Uterus (tissue), 4 donors: ENCODE measurements around the gene SCN1B. TPM values are rescaled to one million over a fixed set of nuclear protein-coding genes. Genes with fewer than 3 reads are reported as not detected.

Source experiments
- DNase-seq, 2 donors: peaks; one replicate each; pipeline ENCODE4 v3.0.0-alpha.2; 2019 to 2020
- H3K27ac ChIP-seq, 2 donors: fragments of 200-600 bp; sonication (generic); 1 replicate in 1 of 2; 2 replicates in 1 of 2; pipeline ENCODE4 v1.5.1; 2016 to 2018
- H3K27me3 ChIP-seq, 2 donors: fragments of 200-600 bp; sonication (generic); one replicate each; pipeline ENCODE4 v1.5.1; 2018 to 2019; ENCODE audit warnings: control low read depth in 1 of 2
- H3K36me3 ChIP-seq, 2 donors: fragments of 200-600 bp; sonication (generic); one replicate each; pipeline ENCODE4 v1.5.1; 2019; ENCODE audit warnings: control low read depth in 1 of 2
- H3K4me1 ChIP-seq, 2 donors: fragments of 200-600 bp; sonication (generic); one replicate each; pipeline ENCODE4 v1.5.1; 2018 to 2019; ENCODE audit warnings: control low read depth in 1 of 2
- H3K4me3 ChIP-seq, 2 donors: fragments of 200-600 bp; sonication (generic); 1 replicate in 1 of 2; 2 replicates in 1 of 2; pipeline ENCODE4 v1.5.1; 2018 to 2019; ENCODE audit warnings: mild to moderate bottlenecking in 1 of 2
- H3K9me3 ChIP-seq, 2 donors: fragments of 200-600 bp; sonication (generic); one replicate each; pipeline ENCODE4 v1.5.1; 2019; ENCODE audit warnings: control low read depth in 1 of 2
- POLR2A ChIP-seq, 2 donors: fragments of 450-650 bp; IDR thresholded peaks; one replicate each; pipeline ENCODE4 v1.6.1; 2016; ENCODE audit warnings: antibody characterized with exemption in 2 of 2, mild to moderate bottlenecking in 1 of 2, moderate library complexity in 1 of 2
- intact Hi-C: fragments of 100-400 bp; cut with DNase I; formaldehyde crosslinking; loops from one replicate; pipeline ENCODE4 v1.15.1; 2023; ENCODE audit warnings: low total_unique reads
- total RNA-seq, 4 donors: library from RNA; depleted of rRNA in 3 of 4; stranded (reverse); fragments of >200 nt in 3 of 4; gene quantifications; one replicate each; pipeline versions ENCODE4 v1.1.0 to v1.2.4, GENCODE V29; 2014 to 2023
- TF ChIP-seq, protein P1 (sequence below), 4 experiments: fragments of 200-600 bp in 2 of 4; fragments of 450-650 bp in 2 of 4; sonication (generic) in 2 of 4; IDR thresholded peaks; one replicate each; pipeline ENCODE4 v1.5.1; 2016 to 2019; ENCODE audit warnings: antibody characterized with exemption in 4 of 4, mild to moderate bottlenecking in 2 of 4, moderate library complexity in 1 of 4
- donor health status: DM: yes; HTN: yes; CAD: no.

Gene SCN1B
- total RNA-seq, 4 donors from 2014 or later: 0.26 to 15.2 (median 0.78) TPM

GRCh38 chr19:35015270-35015953 is 14.9 kb upstream of the SCN1B start:
- no peak for TF ChIP-seq POLR2A (IDR thresholded peaks at IDR 0.05)
- TF ChIP-seq, protein P1, sequence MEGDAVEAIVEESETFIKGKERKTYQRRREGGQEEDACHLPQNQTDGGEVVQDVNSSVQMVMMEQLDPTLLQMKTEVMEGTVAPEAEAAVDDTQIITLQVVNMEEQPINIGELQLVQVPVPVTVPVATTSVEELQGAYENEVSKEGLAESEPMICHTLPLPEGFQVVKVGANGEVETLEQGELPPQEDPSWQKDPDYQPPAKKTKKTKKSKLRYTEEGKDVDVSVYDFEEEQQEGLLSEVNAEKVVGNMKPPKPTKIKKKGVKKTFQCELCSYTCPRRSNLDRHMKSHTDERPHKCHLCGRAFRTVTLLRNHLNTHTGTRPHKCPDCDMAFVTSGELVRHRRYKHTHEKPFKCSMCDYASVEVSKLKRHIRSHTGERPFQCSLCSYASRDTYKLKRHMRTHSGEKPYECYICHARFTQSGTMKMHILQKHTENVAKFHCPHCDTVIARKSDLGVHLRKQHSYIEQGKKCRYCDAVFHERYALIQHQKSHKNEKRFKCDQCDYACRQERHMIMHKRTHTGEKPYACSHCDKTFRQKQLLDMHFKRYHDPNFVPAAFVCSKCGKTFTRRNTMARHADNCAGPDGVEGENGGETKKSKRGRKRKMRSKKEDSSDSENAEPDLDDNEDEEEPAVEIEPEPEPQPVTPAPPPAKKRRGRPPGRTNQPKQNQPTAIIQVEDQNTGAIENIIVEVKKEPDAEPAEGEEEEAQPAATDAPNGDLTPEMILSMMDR (IDR thresholded peaks at IDR 0.05): no peak
- no peaks in the 10 kb centered on the region for H3K27me3 ChIP-seq
- H3K36me3 ChIP-seq: no peaks in the 10 kb centered on the region
- H3K27ac ChIP-seq: no peak overlapping the region
- intact Hi-C loops: no loop called here
- peaks cover 0 to 8% of the 10 kb centered on the region in 2 donors for H3K4me1 ChIP-seq
- H3K9me3 ChIP-seq: no peaks in the 10 kb centered on the region
- DNase-seq: peak in 1 of 2 donors; percentile 71
- no peak overlapping the region for H3K4me3 ChIP-seq

DNA sequence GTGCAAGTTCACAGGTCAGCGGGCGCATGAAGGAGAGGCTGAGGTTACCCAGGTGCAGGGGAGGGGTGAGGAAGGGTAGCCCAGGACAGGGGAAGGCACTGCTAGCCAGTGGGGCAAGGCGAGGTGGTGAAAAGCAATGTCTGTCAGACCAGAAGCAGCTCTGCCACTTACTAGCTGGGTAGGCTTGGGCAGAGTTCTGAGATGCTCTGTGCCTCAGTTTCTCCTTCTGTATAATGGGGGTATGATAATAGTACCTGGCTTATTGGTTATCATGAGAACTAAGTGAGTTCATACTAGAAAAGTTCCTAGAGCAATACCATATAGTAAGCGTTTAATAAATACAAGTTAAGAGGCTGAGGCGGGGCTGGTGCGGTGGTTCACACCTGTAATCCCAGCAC is 14.3 kb upstream of the SCN1B start:
- no peak overlapping the region for H3K4me3 ChIP-seq

GRCh38 chr19:35017507-35017906 is 12.8 kb upstream of the SCN1B start:
- H3K27ac ChIP-seq: no peak overlapping the region
- H3K4me3 ChIP-seq: no peak overlapping the region
- peaks cover 0 to 6% of the 10 kb centered on the region in 2 donors for H3K4me1 ChIP-seq
- H3K27me3 ChIP-seq: no peaks in the 10 kb centered on the region
- H3K9me3 ChIP-seq: no peaks in the 10 kb centered on the region
- intact Hi-C loops: no loop called here
- TF ChIP-seq, protein P1 (IDR thresholded peaks at IDR 0.05): no peak
- no peak for TF ChIP-seq POLR2A (IDR thresholded peaks at IDR 0.05)
- no peak for DNase-seq
- H3K36me3 ChIP-seq: no peaks in the 10 kb centered on the region

More for the DNA sequence above, 14.3 kb upstream of the SCN1B start:
- no peak for DNase-seq
- no peak for TF ChIP-seq POLR2A (IDR thresholded peaks at IDR 0.05)
- TF ChIP-seq, protein P1 (IDR thresholded peaks at IDR 0.05): no peak
- H3K27me3 ChIP-seq: no peaks in the 10 kb centered on the region
- intact Hi-C loops: no loop called here
- H3K36me3 ChIP-seq: no peaks in the 10 kb centered on the region
- H3K27ac ChIP-seq: no peak overlapping the region
- peaks cover 0 to 8% of the 10 kb centered on the region in 2 donors for H3K4me1 ChIP-seq
- no peaks in the 10 kb centered on the region for H3K9me3 ChIP-seq

GRCh38 chr19:35018379-35018778 is 11.9 kb upstream of the SCN1B start:
- intact Hi-C loops: no loop called here

GRCh38 chr19:35019144-35019543 is 11.1 kb upstream of the SCN1B start:
- no peak overlapping the region for H3K27ac ChIP-seq
- DNase-seq: no peak
- H3K36me3 ChIP-seq: no peaks in the 10 kb centered on the region
- no peak overlapping the region for H3K4me3 ChIP-seq
- intact Hi-C loops: no loop called here
- H3K9me3 ChIP-seq: no peaks in the 10 kb centered on the region
- no peaks in the 10 kb centered on the region for H3K27me3 ChIP-seq
- no peaks in the 10 kb centered on the region for H3K4me1 ChIP-seq
- TF ChIP-seq, protein P1 (IDR thresholded peaks at IDR 0.05): no peak
- no peak for TF ChIP-seq POLR2A (IDR thresholded peaks at IDR 0.05)

More at GRCh38 chr19:35018379-35018778, 11.9 kb upstream of the SCN1B start:
- Histone ChIP-seq H3K4me1 (no peaks in the 10 kb centered on the region), H3K27ac (no peak overlapping the region), H3K27me3 (no peaks in the 10 kb centered on the region), H3K9me3 (no peaks in the 10 kb centered on the region), H3K36me3 (no peaks in the 10 kb centered on the region), H3K4me3 (no peak overlapping the region)
- DNase-seq: no peak
- TF ChIP-seq, protein P1 (IDR thresholded peaks at IDR 0.05): no peak
- TF ChIP-seq POLR2A (IDR thresholded peaks at IDR 0.05): no peak
